OCI-M2 (cell line): ENCODE measurements around the gene ALDH1A3.

Experiments used
- DNase-seq: peaks from one replicate; lab custom pipeline; 2025; ENCODE audit not compliant: unreplicated experiment; lab: John Stamatoyannopoulos, UW

ALDH1A3 gene

DNA sequence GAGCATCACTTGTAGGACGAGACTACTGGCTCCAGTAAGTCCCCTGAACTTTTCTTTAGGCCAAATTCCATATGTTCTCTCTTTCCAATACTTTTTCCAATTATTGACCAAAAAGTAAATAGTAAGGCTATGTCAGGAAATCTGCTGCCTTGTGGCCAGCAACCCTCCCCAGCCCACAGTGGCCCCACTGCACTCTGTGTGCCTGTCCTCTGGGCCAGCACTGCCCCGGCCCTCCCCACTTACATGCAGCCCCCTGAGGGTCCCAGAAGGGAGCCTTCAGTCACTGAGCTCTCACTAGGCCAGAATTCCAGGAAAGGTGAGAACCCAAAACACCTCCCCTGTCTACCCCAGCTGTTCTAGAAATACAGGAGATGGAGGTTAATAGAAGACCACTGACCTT, 21.3 kb upstream of the ALDH1A3 start:
- DNase-seq: no peak

DNA sequence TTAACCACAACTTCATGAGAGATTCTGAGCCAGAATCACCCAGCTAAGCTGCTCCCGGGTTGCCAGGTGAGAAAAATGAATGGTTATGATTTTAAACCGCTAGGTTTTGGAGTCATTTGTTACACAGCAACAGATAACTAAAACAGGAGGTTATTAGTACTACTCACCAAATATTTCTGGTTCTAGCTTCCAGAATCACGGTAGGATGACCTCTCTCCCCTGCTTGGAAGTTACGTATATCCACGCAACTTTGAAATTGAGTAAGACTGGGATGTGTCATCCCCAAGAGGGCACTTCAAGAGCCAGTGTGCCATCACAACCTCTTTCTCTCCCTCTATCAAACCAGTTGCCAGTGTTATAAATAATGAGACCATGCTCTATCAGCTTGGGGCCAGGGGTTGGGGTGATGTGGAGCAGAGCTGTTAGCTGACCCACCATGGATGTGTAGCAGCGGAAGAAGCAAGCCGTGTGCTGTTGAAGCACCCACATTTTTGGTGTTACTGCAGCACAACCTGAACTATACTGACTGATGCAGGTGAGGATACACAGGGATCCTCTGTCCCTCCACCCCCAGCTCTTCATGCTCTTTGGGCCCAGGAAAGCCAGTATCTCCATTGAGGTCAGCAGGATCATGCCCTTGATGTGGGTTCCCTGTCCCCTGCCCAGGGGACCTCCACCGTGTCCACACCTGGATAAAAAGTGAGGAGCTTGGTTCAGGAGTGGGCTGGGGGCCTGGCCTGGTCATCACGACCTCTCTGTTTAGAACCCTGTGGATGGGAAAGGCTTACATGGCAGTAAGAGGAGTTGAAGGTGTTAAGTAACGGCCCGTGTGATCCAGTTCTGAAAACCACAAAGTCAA, 19.4 kb upstream of the ALDH1A3 start:
- no peak for DNase-seq

DNA sequence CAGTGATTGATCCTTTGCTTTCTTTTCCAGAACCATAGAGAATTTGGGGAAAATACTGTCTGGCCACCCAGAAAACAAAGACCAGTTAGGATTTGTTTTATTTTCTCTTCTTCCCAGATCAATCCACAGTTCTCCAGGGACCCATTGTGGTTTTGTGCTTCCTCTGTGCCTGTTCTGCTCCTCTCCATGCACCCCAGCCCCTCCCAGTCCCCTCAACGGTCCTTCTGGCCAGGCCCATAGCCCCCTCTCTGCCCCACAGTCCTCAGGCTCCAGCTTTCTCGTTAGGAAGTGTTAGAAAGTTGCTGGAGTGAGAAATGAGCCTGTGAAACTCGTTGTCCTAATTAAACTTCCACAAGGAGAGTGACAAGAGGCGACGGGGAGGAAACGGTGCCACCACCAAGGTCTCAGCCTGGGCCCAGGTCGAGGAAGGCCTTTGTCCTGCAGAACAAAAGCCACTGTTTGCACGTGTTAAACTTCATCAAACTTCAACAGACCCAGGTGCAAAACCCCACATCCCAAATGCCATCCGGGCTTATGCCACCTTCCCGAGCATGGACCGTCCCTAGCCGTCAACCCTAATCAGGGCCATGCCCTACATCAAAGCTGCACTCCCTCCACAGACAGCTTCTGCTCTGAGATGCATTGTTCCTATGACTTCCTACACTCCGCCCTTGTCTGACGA, 18.7 kb upstream of the ALDH1A3 start:
- no peak for DNase-seq

DNA sequence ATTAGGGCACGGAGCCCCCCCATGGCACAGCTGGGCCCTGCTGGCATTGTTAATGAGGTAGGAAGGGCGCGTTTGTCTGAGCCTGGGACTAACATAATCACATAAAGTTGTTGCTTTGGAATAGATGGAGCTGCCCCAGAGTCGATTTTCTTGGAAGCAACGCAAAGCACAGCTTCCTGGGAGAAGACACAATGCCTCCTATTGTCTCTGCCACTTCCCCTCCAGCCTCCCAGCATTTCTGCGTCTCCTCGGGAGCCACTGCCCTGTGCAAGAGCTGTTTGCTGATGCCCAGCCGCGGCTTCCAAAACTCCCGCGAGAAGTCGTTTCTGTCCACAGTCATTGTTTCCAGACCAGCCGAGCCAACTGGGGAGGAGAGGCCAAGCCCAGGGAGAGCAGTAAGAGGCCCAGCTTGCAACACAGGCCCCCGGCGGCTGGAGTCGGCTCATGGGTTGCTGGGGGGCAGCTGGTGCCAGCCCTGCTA, 18.1 kb upstream of the ALDH1A3 start:
- no peak for DNase-seq

DNA sequence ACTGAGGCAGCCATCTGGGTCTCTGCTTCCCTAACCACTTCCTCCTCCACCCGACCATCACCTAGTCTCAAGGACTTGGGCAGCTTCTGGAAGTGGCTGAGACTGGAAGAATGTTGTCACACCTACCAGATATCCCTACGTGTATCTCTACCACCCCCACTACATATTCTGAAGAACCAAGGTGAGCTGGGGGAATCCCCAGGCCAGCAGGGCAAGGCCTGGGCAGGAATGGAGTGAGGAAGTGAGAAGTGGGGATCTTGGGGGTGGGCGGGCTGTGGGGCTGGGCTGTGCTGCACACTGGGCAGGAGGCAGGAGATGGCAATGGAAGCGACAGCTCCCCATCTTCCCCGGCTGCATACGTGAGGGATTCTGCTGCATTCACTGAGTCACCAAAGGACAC, 17.5 kb upstream of the ALDH1A3 start:
- DNase-seq: no peak

DNA sequence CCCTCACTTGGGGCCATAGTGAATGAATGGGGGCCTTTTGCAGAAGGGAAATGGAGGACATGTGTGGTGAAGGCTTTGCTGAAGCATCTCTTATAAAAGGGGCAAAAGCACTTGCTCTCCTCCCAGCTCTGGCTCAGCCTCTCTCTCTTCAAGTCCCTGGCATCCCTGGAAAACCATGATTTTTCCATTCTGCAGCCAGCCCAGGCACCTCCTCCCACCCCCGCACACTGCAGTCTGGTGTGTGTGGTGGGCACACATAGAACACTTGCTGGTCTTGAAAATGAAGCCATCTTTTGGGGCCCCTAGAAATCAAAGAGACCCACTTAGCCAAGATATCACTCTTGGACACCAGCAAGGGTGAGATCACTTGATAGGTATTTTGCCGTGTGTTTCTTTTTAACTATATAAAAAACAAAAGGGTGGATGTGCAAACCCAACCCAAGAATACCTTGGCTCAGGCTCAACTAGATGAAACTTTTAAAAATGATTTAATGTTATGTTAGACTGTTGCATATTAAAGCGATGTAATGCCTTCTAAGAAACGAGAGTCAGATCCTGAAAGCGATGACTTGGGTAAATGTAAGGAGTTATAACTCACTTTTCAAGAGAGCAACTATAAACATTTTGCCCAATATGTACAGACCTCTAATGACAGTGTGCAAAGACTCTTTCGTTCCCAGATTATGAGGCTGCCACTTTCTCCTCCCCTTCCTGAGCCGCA, 16.4 kb upstream of the ALDH1A3 start:
- DNase-seq: no peak

DNA sequence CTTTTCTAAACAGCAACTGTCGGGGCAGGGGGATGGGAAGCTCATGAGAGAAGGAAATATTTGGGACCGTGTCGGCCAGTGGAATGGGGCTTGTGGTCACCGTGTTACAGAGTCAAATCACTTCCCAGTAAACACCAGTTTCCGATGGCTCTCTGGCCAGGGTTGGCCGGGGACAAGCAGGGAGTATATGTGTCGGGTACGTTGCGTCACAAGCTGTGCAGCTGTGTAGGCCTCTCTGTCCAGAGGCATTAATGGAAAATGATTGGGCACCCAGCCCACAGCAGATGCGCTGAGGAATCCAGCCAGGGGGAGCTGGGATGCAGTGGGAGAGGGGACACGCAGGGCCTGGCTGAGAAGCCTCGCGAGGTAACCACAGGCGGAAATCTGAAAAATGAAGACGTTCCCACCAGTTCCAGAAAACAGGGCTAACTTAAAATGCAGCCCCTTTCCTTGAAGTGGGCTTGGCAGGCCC, 15.8 kb upstream of the ALDH1A3 start:
- DNase-seq: no peak

DNA sequence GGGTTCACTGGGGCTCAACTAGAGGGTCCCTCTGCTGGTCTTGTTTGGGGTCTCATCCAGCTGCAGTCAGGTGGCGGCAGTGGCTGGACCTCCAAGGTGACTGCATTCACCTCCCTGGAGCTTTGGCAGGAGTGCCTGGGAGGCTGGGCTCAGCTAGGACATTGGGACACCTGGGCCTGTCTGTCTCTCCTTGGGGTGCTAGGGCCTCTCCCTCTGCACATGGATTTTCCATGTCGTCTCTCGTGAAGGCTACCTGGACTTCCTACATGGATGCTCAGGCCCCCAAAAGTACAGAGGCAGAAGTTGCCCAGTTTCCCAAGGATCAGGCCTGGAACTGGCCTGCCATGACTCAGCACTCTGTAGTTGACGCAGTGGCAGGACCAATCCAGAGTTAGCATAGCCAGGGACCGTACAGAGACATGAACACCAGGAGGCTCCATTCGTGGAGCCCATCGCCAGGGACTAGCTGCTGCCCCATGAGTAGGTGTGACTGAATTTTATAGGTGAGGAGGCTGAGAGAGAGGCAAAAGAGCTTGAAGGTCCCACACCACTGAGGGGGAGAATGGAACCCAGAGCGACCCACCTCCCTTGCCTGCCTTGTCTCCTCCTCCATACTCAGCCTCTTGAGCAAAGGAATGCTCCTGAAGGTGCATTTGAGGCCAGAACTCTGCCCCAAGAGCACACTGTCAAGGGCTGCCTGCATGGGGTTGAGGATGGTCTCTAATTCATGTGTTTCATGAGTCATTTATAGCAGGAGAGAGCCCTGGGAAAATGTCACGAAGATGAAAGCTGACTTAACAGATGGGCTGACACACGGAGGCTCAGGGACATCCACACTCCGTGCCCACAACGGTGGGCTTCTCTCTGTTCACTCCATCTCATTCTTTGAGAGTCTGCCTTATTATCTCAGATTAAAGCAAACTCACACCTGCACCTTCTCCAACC, 13.0 kb upstream of the ALDH1A3 start:
- DNase-seq: no peak

DNA sequence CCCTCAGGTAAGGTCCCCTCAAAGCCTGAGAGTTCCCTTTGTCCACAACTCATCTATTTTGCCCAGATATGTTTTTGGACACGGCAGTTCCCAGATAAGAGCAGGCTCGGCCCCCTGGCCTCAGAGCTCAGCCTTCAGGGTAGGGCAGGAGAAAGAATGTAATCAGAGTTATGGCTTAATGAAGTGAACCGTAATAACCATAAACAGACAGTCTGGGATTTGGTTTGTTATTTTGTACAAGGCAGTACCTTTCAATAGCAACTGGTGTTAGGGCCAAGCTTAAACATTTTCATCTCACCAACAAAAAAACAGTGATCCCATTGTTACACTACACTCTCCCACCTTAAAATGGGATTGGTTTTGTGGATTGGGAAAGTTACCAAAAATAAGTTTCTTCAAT, 12.2 kb upstream of the ALDH1A3 start:
- DNase-seq: no peak

DNA sequence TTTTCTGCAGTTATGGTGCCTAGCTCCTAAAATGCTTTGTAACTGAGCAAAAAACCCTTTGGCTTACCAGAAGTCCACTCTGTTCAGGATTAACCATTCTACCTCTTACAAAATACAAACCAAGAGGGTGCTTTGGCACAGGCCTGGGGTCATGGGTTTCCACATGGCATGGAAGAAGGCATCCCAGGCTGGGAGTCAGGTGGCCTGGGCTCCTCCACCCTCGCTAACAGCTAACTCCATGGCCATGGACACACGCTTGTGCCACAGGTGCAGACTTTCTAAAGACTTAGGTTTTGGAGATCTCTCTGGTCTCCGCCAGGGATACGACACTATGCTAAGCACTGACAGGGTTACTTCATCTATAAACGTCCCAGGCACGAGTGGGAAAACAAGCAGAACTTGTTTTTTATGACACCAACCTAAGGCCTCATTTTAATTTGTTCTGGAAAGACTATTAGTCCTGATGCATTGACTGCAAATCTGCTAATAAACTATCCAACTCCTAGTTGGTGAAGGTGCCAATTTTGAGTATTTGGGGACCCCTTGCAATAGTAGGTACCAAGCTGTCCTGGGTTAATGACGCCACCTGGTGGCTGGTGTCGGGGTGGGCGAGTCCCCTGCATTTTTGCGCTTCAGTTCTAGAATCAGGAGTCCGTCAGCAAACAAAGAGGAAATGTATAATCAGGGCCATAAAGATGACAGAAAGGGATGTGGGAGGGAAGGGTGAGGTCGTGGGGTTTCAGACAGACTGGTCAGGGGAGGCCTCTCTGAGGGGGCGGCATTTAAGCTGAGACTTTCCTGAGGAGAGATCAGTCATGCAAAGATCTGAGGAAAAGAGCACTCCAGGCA, 10.3 kb upstream of the ALDH1A3 start:
- DNase-seq: no peak

DNA sequence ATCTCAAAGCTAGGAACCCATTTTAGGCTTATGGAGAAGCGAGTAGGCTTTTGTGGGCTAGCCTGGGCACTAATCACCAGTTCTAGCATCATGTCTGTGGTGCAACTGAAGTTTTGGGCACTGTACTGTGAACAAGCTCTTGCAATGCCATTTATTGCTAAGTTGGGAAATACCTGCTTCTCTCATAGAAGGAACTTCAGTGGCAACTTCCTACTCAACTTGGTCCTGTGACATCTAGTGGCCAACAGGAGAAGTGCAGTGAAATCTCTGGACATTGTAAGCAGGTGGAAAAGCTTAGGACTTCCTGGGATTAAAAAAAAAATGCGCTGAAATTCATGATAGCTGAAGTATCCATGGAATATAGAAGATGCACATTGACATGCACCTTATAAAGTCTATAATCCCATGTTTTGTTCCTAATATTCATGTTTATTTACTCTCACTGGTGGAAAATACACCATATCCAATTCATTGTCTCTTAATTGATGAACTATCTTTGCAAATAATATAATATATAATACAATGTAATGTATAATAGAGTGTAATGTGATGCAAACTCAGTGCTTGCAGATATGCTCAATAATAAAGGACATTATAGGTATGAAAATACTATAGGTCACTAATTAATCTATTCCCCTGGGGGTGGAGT, 6.5 kb upstream of the ALDH1A3 start:
- DNase-seq: no peak

DNA sequence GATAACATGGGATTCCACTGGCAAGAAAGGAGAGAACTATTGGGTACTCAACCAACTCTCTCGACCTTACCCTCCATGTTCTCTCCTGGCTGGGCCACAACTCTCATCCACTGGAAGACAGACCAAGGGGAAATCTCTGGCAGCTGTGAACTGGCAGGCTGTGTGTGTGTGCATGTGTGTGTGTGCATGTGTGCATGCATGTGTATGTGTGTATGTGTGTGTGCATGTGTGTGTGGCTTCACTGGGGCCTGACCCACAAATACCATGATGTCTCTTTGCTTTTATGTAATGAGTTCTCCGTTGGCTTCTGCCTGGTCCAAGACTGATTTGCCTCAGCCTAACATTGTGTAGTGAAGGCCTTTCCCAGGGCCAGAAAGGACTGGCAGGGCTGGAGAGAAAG, 4.1 kb upstream of the ALDH1A3 start:
- DNase-seq: no peak

DNA sequence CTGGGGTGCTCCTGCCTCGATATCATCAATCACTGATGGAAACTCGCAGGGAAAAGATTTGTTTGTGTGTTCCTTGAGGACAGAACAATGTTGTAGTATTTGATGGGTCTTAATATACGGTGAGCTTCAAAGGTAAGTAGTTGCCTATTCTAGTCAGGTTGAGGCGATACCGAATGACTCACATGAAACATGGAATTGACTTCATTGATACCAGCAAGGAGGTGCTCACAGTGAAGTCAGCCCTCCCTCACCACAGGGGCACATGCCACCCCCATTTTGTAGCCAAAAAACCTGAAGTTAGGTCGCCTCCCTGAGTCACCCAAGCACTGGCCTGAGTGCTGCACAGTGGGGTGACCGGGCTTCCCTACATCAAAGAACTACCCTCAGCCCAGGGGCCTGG, 3.7 kb upstream of the ALDH1A3 start:
- DNase-seq: no peak

DNA sequence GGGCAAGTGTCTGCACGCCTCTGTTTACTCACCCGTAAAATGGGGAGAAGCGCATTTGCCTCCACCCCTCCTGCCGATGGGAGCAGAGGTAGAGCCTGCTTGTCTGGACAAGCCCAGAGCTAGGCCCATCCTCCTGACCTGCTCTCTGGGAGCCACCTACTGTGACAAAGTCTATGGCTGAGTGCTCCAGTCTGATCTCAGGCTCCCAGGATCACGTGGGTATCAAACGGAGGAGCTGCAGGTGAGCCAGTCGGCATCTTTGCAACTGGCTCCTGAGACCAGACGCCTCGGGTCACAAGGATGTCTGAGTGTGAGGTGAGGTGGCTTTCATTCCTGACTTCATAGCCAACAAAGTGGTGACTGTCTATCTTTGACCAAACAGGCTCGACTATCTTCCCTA, 2.1 kb upstream of the ALDH1A3 start:
- no peak for DNase-seq

DNA sequence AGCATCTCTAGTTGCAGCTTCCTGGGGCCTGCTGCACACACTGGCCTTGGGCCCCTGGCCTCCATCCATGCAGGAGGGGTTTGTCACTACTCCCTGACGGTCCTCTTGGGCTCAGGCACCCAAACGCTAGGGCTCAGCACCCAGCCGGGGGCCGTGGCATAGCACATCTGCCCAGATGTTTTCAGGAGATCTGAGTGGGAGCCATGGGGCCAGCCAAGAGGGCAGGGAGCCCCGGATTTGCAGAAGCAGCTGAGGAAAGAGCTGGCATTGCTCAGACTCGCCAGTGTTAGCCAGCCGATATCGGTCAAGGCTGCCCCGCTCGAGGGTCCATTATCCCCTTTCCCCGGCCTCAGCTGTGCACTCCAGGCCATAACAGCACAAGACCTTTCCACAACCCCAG, 1.5 kb upstream of the ALDH1A3 start:
- no peak for DNase-seq

DNA sequence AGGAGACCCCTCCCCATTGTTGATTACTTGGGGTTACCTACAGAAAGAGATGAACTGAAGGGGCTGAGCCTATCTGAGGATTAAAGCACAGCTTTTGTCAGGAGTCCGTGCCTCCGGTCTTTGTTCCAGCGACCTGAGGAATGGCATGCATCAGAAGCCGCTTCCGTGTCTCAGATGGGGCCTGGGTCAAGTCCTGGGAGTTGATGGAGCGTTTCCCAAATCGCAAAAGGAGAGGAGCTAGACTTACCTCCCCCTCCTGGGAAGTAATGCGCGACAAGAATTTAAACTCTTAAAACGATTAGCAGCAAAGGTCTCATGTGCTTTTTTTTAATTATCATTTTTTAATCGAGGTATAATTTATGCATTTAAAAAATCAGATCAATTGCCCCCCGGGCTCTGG, 983 bp upstream of the ALDH1A3 start:
- no peak for DNase-seq

DNA sequence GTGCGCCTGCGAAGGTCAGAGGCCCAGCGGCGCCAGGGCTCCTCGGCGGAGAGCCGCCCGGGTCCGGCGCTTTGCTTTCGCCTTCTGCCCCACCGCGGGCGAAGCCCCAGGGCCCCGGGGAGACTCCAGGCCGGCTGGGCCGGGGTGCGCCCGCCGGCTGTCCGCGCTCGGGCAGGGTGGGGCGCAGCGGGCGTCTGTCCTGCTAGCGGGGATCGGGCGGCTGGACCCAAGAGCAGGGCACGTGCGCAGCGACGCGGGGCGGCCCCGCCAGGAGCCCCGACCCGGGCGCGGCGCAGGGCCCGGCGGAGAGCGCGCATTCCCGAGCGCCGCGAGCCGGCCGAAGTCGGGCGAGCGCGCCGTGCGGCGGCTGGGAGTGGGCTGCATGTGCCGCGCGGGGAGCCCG, 569 bp upstream of the ALDH1A3 start:
- DNase-seq: no peak

DNA sequence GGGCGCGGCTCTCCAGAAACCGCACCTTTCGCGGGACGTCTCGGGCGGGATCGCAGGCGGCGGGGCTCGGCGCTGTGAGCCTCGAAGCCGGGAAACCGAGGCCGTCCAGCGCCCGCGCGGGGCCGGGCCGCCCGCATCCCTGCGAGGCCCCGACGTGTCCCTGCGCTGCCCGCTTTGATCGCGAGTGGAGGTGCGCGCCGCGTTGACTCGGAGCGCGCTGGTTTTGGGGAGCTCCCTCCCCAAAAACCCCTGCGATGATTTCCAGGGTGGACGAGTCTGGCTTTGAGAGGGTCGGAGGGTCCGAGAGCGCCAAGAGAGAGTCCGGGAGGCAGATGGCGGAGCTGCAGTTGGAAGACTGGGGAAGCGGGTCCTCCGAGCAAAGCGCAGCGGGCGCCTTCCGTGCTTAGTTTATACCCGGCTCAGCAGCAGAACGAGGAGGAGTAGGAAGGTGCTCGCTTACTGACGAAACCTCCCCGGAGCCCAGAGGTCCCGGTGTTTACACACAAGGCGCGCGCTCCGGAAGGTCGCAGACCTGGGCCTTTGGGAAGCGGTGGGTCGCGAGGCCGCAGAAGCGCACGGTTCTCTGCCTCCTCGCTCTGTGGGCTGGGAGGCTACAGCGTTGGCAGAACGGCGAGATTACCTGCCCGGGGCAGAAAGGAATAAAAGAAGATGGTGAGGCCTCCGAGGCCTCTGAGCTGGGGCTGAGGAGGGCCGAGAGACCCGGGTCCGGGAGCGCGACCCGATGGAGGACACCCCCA, 687 bp downstream of the ALDH1A3 start:
- no peak for DNase-seq

DNA sequence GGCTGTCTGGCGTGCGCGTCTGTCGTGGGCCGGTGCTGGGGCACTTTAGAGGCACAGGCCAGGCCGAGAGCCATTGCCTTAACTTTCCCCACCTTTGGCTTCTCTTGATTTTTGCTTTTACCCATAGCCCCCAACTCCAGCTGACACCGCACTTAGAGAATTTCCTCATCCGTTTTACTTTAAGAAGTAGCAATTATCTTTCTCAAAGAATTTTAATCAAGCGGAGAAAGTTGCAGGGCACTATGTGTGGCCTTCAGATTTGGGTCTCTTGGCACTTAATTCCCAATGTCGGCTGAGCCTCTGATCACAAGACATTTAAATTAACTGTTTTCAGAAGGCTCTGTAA, 1.2 kb downstream of the ALDH1A3 start:
- no peak for DNase-seq
